Right lobe of liver (tissue), 4 donors: ENCODE measurements around the gene SPATA24.

Experiments used
- POLR2A ChIP-seq: fragments of 450-650 bp; IDR thresholded peaks from one replicate; pipeline ENCODE4 v1.6.1; 2017; ENCODE audit warnings: antibody characterized with exemption, mild to moderate bottlenecking
- TF ChIP-seq, protein P1 (sequence below), 4 donors: fragments of 200-600 bp in 3 of 4; fragments of 450-650 bp in 1 of 4; IDR thresholded peaks; one replicate each; pipeline versions ENCODE4 v1.5.1 to v1.8.0; 2016 to 2022; ENCODE audit warnings: antibody characterized with exemption in 4 of 4, mild to moderate bottlenecking in 2 of 4
- donor health status: DM: no; HTN: no; CAD: no.
- donor health status: DM: no; HTN: no; CAD: no.
- donor health status: DM: no; HTN: yes; CAD: no.

DNA sequence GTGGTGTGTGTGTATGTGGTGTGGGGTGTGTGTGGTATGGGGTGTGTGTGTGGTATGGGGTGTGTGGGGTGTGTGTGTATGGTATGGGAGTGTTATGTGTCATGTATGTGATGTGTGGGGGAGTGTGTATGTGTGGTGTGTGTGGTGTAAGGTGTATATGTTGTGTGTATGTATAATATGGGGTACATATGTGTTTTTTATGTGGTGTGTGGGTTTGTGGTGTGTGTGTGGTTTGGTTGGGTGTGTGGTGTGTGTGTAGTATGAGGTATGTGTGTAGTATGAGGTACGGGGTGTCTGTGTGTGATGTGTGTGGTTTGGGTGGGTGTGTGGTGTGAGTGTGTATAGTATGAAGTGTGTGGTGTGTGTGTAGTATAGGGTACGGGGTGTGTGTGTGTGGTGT is 47.3 kb upstream of the SPATA24 start:
- TF ChIP-seq, protein P1, sequence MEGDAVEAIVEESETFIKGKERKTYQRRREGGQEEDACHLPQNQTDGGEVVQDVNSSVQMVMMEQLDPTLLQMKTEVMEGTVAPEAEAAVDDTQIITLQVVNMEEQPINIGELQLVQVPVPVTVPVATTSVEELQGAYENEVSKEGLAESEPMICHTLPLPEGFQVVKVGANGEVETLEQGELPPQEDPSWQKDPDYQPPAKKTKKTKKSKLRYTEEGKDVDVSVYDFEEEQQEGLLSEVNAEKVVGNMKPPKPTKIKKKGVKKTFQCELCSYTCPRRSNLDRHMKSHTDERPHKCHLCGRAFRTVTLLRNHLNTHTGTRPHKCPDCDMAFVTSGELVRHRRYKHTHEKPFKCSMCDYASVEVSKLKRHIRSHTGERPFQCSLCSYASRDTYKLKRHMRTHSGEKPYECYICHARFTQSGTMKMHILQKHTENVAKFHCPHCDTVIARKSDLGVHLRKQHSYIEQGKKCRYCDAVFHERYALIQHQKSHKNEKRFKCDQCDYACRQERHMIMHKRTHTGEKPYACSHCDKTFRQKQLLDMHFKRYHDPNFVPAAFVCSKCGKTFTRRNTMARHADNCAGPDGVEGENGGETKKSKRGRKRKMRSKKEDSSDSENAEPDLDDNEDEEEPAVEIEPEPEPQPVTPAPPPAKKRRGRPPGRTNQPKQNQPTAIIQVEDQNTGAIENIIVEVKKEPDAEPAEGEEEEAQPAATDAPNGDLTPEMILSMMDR (IDR thresholded peaks at IDR 0.05): no peak
- no peak for TF ChIP-seq POLR2A
